HFFc6 (cell line): ENCODE data around the gene SAMD11. TPM values are rescaled to one million over a fixed set of nuclear protein-coding genes. Genes with fewer than 3 reads are reported as not detected.
A peak's percentile ranks its signal among the peaks of the same experiment; 100 is the strongest.

Source experiments
- DNase-seq: peaks from one replicate; pipeline ENCODE4 v3.0.0-alpha.2; 2018
- H3K27ac Mint-ChIP-seq: 2 replicates; pipeline ENCODE4 v1.8.0; 2020; ENCODE audit warnings: mild to moderate bottlenecking, mixed read lengths
- H3K27me3 Mint-ChIP-seq: 2 replicates; pipeline ENCODE4 v1.8.0; 2021; ENCODE audit warnings: mild to moderate bottlenecking, moderate library complexity, mixed read lengths; ENCODE audit not compliant: insufficient read depth
- H3K36me3 Mint-ChIP-seq: 2 replicates; pipeline ENCODE4 v1.8.0; 2021; ENCODE audit warnings: low read depth, mixed read lengths
- H3K4me1 Mint-ChIP-seq: 2 replicates; pipeline ENCODE4 v1.8.0; 2020; ENCODE audit warnings: low read depth, mixed read lengths
- H3K4me3 Mint-ChIP-seq: 2 replicates; pipeline ENCODE4 v1.8.0; 2020; ENCODE audit warnings: mild to moderate bottlenecking, moderate library complexity, mixed read lengths
- H3K9me3 Mint-ChIP-seq: 2 replicates; pipeline ENCODE4 v1.8.0; 2020; ENCODE audit warnings: mild to moderate bottlenecking, mixed read lengths
- total RNA-seq, 6 experiments: library from RNA; stranded (reverse); fragmentation: NEBNext Ultra II Directional; extraction: Animal tissue kit (Norgen Biotek cat#: 25700); gene quantifications; 2 replicates in 1 of 6; 3 replicates in 5 of 6; pipeline ENCODE4 v1.2.3, GENCODE V29; 2021
- TF ChIP-seq, protein P1 (sequence below): fragments of 200-600 bp; sonication (generic); IDR thresholded peaks from 2 replicates; pipeline ENCODE4 v1.5.0; 2021; ENCODE audit warnings: antibody characterized with exemption, mild to moderate bottlenecking

The SAMD11 gene
- total RNA-seq, 6 experiments from 2014 or later, result 20.6 to 29.3 (median 27.5) TPM

DNA sequence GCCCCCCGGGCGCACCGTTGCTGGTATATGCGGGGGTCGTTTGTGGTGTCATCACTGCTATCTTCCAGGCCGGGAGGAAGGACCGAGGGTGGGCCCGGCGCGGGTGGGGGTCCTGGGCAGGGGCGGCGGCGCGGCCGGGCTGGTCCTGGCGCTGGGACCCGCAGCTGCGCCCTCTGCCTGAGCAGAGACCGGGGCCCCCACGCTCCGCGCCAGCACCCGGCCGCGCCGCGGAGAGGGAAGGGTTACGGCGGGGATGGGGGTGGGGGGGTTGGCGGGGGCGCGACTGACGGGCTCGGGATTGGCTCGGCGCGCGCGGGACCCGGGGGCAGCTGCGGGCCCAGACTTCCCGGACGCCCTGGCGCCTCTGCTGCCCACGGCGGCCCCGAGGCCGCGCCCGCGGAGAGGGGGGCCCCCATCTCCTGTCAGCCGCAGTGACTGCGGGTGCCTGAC is 13.8 kb upstream of the SAMD11 start:
- no peaks in the 10 kb centered on the region for H3K36me3 Mint-ChIP-seq
- H3K9me3 Mint-ChIP-seq, result no peaks in the 10 kb centered on the region
- DNase-seq, result no peak
- H3K4me1 Mint-ChIP-seq, result peaks cover 36% of the 10 kb centered on the region
- peaks cover 11% of the 10 kb centered on the region for H3K27me3 Mint-ChIP-seq
- no peak overlapping the region for H3K4me3 Mint-ChIP-seq
- TF ChIP-seq, protein P1, sequence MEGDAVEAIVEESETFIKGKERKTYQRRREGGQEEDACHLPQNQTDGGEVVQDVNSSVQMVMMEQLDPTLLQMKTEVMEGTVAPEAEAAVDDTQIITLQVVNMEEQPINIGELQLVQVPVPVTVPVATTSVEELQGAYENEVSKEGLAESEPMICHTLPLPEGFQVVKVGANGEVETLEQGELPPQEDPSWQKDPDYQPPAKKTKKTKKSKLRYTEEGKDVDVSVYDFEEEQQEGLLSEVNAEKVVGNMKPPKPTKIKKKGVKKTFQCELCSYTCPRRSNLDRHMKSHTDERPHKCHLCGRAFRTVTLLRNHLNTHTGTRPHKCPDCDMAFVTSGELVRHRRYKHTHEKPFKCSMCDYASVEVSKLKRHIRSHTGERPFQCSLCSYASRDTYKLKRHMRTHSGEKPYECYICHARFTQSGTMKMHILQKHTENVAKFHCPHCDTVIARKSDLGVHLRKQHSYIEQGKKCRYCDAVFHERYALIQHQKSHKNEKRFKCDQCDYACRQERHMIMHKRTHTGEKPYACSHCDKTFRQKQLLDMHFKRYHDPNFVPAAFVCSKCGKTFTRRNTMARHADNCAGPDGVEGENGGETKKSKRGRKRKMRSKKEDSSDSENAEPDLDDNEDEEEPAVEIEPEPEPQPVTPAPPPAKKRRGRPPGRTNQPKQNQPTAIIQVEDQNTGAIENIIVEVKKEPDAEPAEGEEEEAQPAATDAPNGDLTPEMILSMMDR, result no peak
- no peak overlapping the region for H3K27ac Mint-ChIP-seq

DNA sequence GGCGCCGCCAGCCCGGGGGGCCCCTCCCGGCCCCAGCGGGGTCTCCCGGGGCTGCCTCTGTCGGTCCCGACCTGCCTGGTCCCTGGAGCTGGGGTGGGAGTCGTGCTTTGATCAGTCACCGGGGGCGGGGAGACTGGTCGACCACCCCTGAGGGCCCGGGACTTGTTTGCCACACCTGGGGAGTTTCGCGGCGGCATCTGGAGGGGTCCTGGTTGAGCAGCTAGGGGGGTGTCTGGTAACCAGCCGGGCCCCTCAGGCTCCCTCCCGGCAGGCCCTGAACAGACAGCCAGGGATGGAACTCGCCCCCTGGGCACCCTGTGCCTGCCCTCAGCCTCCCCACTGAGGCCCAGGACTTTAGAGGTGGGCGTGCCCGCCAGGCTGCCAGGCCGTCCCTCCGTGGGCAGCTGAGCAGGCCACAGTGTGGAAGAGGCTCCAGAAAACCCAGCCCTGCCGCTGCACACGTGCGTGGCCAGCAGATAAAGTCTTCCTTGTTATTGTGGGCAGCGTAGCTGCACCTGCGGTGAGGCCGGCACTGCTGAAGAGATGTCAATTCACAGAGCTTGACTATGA is 13.3 kb upstream of the SAMD11 start:
- Mint-ChIP-seq H3K4me3 (peak overlapping the region; percentile 24), H3K9me3 (no peaks in the 10 kb centered on the region), H3K4me1 (peaks cover 33% of the 10 kb centered on the region), H3K27me3 (peaks cover 13% of the 10 kb centered on the region), H3K27ac (no peak overlapping the region), H3K36me3 (no peaks in the 10 kb centered on the region)
- TF ChIP-seq, protein P1, result no peak
- no peak for DNase-seq

DNA sequence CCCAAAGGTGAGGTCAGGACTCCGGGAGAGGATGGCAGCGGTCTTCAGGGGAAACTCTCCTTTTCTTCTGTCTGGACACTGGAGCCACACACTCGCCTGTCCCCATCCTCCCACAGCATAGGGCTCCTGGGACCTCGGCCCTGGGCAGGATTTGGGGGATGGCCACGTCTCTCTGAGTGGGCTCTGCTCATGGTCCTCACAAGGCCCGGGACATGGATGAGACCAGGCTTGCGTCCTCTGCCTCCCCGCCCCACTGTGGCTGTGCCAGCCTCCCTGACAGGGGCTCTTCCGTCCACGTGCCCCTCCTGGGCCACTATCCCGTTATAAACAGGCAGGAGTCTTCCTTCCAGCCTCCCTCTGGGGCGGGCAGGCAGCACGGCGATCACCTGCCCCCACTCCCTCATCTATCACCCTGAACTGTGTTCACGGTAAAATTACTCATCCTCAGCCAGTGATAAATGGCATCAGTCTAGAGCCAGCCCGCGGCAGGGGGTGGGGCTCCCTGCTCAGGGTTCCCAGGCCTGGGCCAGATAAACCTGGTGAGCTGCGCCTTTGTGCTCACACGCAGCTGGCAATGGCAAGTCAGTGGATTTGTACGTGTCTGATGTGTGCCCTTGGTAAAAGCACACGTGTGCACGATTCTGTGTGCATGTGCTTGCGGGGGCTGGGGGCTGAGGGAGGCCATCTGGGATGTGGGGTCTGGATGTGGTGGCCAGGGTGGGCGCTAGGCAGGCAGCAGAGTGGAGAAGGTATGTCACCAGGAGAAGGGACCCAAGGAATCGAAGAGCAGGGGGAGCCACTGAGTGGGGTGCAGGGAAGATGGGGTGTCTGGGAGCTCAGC is 12.6 kb upstream of the SAMD11 start:
- TF ChIP-seq, protein P1, result no peak
- Mint-ChIP-seq H3K4me1 (peaks cover 26% of the 10 kb centered on the region), H3K27me3 (peaks cover 20% of the 10 kb centered on the region), H3K36me3 (no peaks in the 10 kb centered on the region), H3K27ac (no peak overlapping the region), H3K4me3 (peak overlapping the region; percentile 24), H3K9me3 (no peaks in the 10 kb centered on the region)
- peak; percentile 30 for DNase-seq

DNA sequence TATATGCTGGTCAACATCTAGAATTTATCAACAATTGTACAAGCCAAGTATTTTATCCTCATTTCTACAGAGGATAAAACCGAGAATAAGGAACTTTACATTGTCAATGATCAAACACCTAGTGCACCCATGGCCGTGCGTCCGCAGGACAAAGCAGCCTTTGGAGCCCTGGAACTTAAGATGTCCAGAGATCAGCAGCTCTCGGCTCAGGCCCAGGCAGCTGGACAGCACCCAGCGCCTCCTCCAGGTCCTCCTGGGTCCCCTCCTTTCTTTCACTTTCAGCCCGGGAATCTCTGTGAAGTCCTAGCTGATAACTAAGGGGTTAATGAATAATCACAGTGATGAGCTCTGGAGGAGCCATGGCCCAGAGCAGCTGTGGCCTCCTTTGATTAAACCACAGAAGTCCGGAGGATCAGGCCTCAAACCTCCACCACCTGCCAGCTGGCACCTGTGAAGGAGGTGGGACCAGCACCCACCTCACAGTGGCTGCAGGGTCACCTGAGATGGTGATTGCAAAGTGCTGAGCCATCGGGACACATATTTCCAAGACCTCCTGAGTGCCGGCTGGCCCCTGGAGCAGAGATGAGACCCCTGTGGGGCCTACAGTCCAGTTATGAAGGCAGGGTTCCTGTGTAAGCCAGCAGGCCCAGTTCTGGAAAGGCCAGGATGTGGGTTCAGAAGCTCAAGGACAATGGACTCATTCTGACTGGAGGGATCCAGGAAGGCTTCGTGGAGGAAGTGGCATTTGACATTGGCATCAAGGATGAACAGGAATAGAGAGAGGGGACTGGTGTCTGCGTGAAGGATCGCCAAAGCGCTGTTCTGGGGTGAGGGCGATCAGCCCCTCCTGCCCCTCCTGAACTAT is 11.6 kb upstream of the SAMD11 start:
- H3K27me3 Mint-ChIP-seq, result peaks cover 22% of the 10 kb centered on the region
- H3K4me1 Mint-ChIP-seq, result peaks cover 22% of the 10 kb centered on the region
- no peaks in the 10 kb centered on the region for H3K36me3 Mint-ChIP-seq
- no peak overlapping the region for H3K27ac Mint-ChIP-seq
- no peak overlapping the region for H3K4me3 Mint-ChIP-seq
- H3K9me3 Mint-ChIP-seq, result no peaks in the 10 kb centered on the region
- TF ChIP-seq, protein P1, result no peak
- DNase-seq, result no peak

DNA sequence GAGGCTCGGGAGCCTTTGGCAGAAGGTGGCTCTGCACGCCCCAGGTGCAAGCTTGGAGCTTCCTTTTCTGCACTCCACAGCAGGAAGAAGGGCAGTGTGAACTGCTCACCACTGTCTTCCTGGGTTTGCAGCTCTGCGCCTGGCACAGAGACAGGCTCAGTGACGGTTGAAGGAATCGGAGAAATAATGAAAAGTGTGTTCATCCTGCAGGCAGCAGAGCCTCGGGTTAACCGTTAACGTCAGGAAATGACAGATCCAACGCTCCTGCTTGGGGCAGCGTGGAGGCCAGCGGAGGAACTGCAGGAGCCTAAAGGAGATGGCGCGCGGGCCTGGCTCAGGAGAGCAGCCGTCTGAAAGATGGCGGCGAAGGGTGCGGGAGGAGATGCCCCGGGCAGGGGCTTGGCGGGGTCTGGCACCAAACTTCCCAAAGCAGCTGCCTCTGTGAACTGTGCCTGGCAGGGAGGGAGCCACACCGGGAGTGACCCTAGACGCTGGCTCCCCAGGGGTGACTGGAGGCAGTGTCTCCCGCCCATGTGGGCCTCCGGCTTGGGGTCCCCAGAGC is 10.9 kb upstream of the SAMD11 start:
- H3K27ac Mint-ChIP-seq, result no peak overlapping the region
- no peaks in the 10 kb centered on the region for H3K36me3 Mint-ChIP-seq
- H3K4me3 Mint-ChIP-seq, result no peak overlapping the region

More for the DNA sequence above, 10.9 kb upstream of the SAMD11 start:
- no peak for DNase-seq
- H3K4me1 Mint-ChIP-seq, result peaks cover 24% of the 10 kb centered on the region
- H3K27me3 Mint-ChIP-seq, result peaks cover 22% of the 10 kb centered on the region
- no peaks in the 10 kb centered on the region for H3K9me3 Mint-ChIP-seq
- TF ChIP-seq, protein P1, result peak; percentile 46
